HG02623 (cell line): Measurements from ENCODE around the gene IFIT3.

Experiments used
- ATAC-seq: cut with Tn5 transposase; IDR thresholded peaks from one replicate; pipeline ENCODE4 v1.9.1; 2021; ENCODE audit warnings: moderate library complexity; ENCODE audit not compliant: unreplicated experiment

The IFIT3 gene

GRCh38 chr10:89389254-89389653, 61.5 kb downstream of the IFIT3 start:
- ATAC-seq, result no peak
